GM13976 (cell line): ENCODE measurements around the gene PDZD4.

Experiments used
- DNase-seq: peaks from one replicate; pipeline ENCODE4 v3.0.0; 2012; ENCODE audit warnings: low spot score
- CTCF ChIP-seq: IDR thresholded peaks from 2 replicates; pipeline ENCODE4 v1.5.1; 2012; ENCODE audit warnings: borderline replicate concordance, mild to moderate bottlenecking; ENCODE audit not compliant: insufficient read depth; ENCODE audit errors: extremely low read depth, missing control alignments, control extremely low read depth
- in situ Hi-C: fragments of 300-500 bp; cut with MboI; formaldehyde crosslinking; loops from one replicate; pipeline ENCODE4 v1.12.0; 2022; ENCODE audit warnings: low sequenced_read_pairs, mixed read lengths, inconsistent platforms; ENCODE audit not compliant: unreplicated experiment

PDZD4 gene

GRCh38 chrX:153813161-153813560 is 17.2 kb downstream of the PDZD4 start:
- in situ Hi-C loops, result no loop called here
- DNase-seq, result no peak
- TF ChIP-seq CTCF, result no peak

GRCh38 chrX:153812220-153812619 is 18.1 kb downstream of the PDZD4 start:
- no peak for DNase-seq
- in situ Hi-C loops, result no loop called here
- no peak for TF ChIP-seq CTCF

GRCh38 chrX:153807976-153808375 is 22.4 kb downstream of the PDZD4 start:
- TF ChIP-seq CTCF, result no peak
- in situ Hi-C loops, result no loop called here
- DNase-seq, result no peak

GRCh38 chrX:153806999-153807575 is 23.3 kb downstream of the PDZD4 start:
- DNase-seq, result no peak
- TF ChIP-seq CTCF, result no peak
- in situ Hi-C loops, result no loop called here

- in situ Hi-C loops, result no loop called here
- TF ChIP-seq CTCF, result no peak
- DNase-seq, result no peak
These were observed 24.9 kb downstream of the PDZD4 start for GRCh38 chrX:153805436-153805835.

DNA sequence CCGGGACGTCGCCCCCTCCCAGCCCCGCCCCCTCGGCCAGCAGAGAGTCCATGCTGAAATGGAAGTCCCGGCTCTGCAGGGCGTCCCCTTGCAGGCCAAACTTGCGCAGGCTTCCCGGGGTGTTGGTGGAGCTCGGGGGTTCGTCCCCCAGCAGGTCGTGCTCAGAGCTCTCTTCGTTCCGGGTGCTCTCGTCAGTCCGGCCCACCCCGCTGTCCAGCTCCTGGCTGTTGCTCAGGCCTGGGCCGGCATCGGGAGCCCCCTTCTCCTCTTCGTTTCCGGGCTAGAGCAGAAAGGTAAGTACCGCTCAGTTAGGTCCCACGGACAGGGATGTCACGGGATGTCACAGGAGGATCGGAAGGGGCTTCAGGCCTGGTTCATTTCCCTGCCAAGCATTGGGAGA is 25.7 kb downstream of the PDZD4 start:
- no peak for DNase-seq
- TF ChIP-seq CTCF, result no peak
- in situ Hi-C loops, result no loop called here
